ENCODE results near the gene ADD3.

Gene ADD3

GRCh38 chr10:110007701-110008517 is at the start of gene ADD3:
Gene ADD3, plus strand, starts transcription at chr10:110007984. Its CDS starts 92,670 bp downstream, at chr10:110100654.
- DNase-seq, result peak; percentile 88

- no peak for DNase-seq
These were observed 49.7 kb upstream of the ADD3 start for GRCh38 chr10:109958059-109958458.

- DNase-seq, result no peak
These were observed 48.3 kb upstream of the ADD3 start for GRCh38 chr10:109959259-109960145.

GRCh38 chr10:109960682-109961081 is 47.1 kb upstream of the ADD3 start:
- no peak for DNase-seq

GRCh38 chr10:109961174-109962001 is 46.4 kb upstream of the ADD3 start:
- no peak for DNase-seq

GRCh38 chr10:109962247-109962646 is 45.5 kb upstream of the ADD3 start:
- DNase-seq, result no peak

- no peak for DNase-seq
These were observed 44.3 kb upstream of the ADD3 start for GRCh38 chr10:109963439-109963838.

- no peak for DNase-seq
These were observed 43.5 kb upstream of the ADD3 start for GRCh38 chr10:109964318-109964717.

GRCh38 chr10:109966961-109967738 is 40.6 kb upstream of the ADD3 start:
- DNase-seq, result no peak

- DNase-seq, result no peak
These were observed 40.1 kb upstream of the ADD3 start for GRCh38 chr10:109967739-109968088.

- DNase-seq, result no peak
These were observed 38.6 kb upstream of the ADD3 start for GRCh38 chr10:109968953-109969759.

- no peak for DNase-seq
These were observed 37.9 kb upstream of the ADD3 start for GRCh38 chr10:109969760-109970346.

GRCh38 chr10:109971634-109972033 is 36.1 kb upstream of the ADD3 start:
- no peak for DNase-seq

GRCh38 chr10:109972372-109973001 is 35.3 kb upstream of the ADD3 start:
- no peak for DNase-seq

- DNase-seq, result no peak
These were observed 34.4 kb upstream of the ADD3 start for GRCh38 chr10:109973326-109973829.

GRCh38 chr10:109974504-109975191 is 33.1 kb upstream of the ADD3 start:
- DNase-seq, result no peak

- no peak for DNase-seq
These were observed 32.3 kb upstream of the ADD3 start for GRCh38 chr10:109975244-109976190.

GRCh38 chr10:109976681-109977080 is 31.1 kb upstream of the ADD3 start:
- DNase-seq, result no peak
